Central memory CD8-positive, alpha-beta T cell (primary cell): ENCODE data around the gene LRCH3.

Source experiments
- ATAC-seq: fragments of 150-1000 bp; cut with Tn5 transposase; replicated peaks from 2 replicates; pipeline ENCODE4 v1.10.0; 2022; ENCODE audit warnings: mild to moderate bottlenecking, moderate FRiP score, moderate number of reproducible peaks; ENCODE audit not compliant: poor library complexity, severe bottlenecking; ENCODE audit errors: extremely low read depth
- DNase-seq, 2 donors: peaks; one replicate each; pipeline ENCODE4 v3.0.0; 2021; ENCODE audit warnings: low spot score in 2 of 2
- H3K27ac Mint-ChIP-seq: one replicate; pipeline ENCODE4 v1.8.0; 2022; ENCODE audit warnings: low read depth, mild to moderate bottlenecking, moderate library complexity, mixed read lengths
- H3K27me3 Mint-ChIP-seq: one replicate; pipeline ENCODE4 v1.8.0; 2022; ENCODE audit warnings: mixed read lengths
- H3K36me3 Mint-ChIP-seq: one replicate; pipeline ENCODE4 v1.8.0; 2022; ENCODE audit warnings: mild to moderate bottlenecking, moderate library complexity, mixed read lengths; ENCODE audit not compliant: insufficient read depth
- H3K4me1 Mint-ChIP-seq: one replicate; pipeline ENCODE4 v1.8.0; 2022; ENCODE audit warnings: mixed read lengths
- H3K4me3 Mint-ChIP-seq: one replicate; pipeline ENCODE4 v1.8.0; 2022; ENCODE audit warnings: mild to moderate bottlenecking, moderate library complexity, mixed read lengths
- H3K9me3 Mint-ChIP-seq: one replicate; pipeline ENCODE4 v1.8.0; 2022; ENCODE audit warnings: mixed read lengths

Gene LRCH3

GRCh38 chr3:197856199-197856816 lies 65.3 kb downstream of the LRCH3 start:
- H3K9me3 Mint-ChIP-seq, result no peaks in the 10 kb centered on the region
- peaks cover 37% of the 10 kb centered on the region for H3K36me3 Mint-ChIP-seq
- no peak overlapping the region for H3K4me3 Mint-ChIP-seq
- no peak for DNase-seq
- H3K4me1 Mint-ChIP-seq, result no peaks in the 10 kb centered on the region
- ATAC-seq, result no peak
- H3K27me3 Mint-ChIP-seq, result no peaks in the 10 kb centered on the region
- H3K27ac Mint-ChIP-seq, result no peak overlapping the region

- Mint-ChIP-seq H3K9me3 (no peaks in the 10 kb centered on the region), H3K36me3 (peaks cover 28% of the 10 kb centered on the region), H3K4me3 (no peak overlapping the region), H3K27me3 (no peaks in the 10 kb centered on the region), H3K27ac (no peak overlapping the region), H3K4me1 (no peaks in the 10 kb centered on the region)
- DNase-seq, result no peak
- ATAC-seq, result no peak
These were observed 67.1 kb downstream of the LRCH3 start for GRCh38 chr3:197858133-197858532.

- Mint-ChIP-seq H3K4me1 (no peaks in the 10 kb centered on the region), H3K9me3 (no peaks in the 10 kb centered on the region), H3K27ac (no peak overlapping the region), H3K27me3 (no peaks in the 10 kb centered on the region), H3K36me3 (peaks cover 27% of the 10 kb centered on the region), H3K4me3 (no peak overlapping the region)
- DNase-seq (no peak), ATAC-seq (no peak)
These were observed 67.5 kb downstream of the LRCH3 start for GRCh38 chr3:197858598-197858997.

GRCh38 chr3:197866035-197866434 lies 75.0 kb downstream of the LRCH3 start:
- no peaks in the 10 kb centered on the region for H3K27me3 Mint-ChIP-seq
- H3K9me3 Mint-ChIP-seq, result no peaks in the 10 kb centered on the region
- H3K36me3 Mint-ChIP-seq, result peaks cover 23% of the 10 kb centered on the region
- H3K4me3 Mint-ChIP-seq, result no peak overlapping the region
- DNase-seq (no peak), ATAC-seq (no peak)
- peaks cover 8% of the 10 kb centered on the region for H3K4me1 Mint-ChIP-seq
- no peak overlapping the region for H3K27ac Mint-ChIP-seq

GRCh38 chr3:197873329-197873728 lies 82.3 kb downstream of the LRCH3 start:
- no peak overlapping the region for H3K27ac Mint-ChIP-seq
- H3K9me3 Mint-ChIP-seq, result no peaks in the 10 kb centered on the region
- ATAC-seq (no peak), DNase-seq (no peak)
- H3K4me1 Mint-ChIP-seq, result peaks cover 6% of the 10 kb centered on the region
- H3K27me3 Mint-ChIP-seq, result no peaks in the 10 kb centered on the region
- H3K36me3 Mint-ChIP-seq, result peaks cover 25% of the 10 kb centered on the region
- H3K4me3 Mint-ChIP-seq, result no peak overlapping the region

- Mint-ChIP-seq H3K9me3 (no peaks in the 10 kb centered on the region), H3K4me3 (no peak overlapping the region), H3K36me3 (peaks cover 29% of the 10 kb centered on the region), H3K27me3 (no peaks in the 10 kb centered on the region), H3K4me1 (no peaks in the 10 kb centered on the region), H3K27ac (no peak overlapping the region)
- no peak for DNase-seq
- ATAC-seq, result no peak
These were observed 83.0 kb downstream of the LRCH3 start for GRCh38 chr3:197874064-197874463.

GRCh38 chr3:197874653-197875052 lies 83.6 kb downstream of the LRCH3 start:
- peaks cover 29% of the 10 kb centered on the region for H3K36me3 Mint-ChIP-seq
- DNase-seq (no peak), ATAC-seq (no peak)
- H3K27ac Mint-ChIP-seq, result no peak overlapping the region
- no peak overlapping the region for H3K4me3 Mint-ChIP-seq
- no peaks in the 10 kb centered on the region for H3K9me3 Mint-ChIP-seq
- no peaks in the 10 kb centered on the region for H3K4me1 Mint-ChIP-seq
- H3K27me3 Mint-ChIP-seq, result no peaks in the 10 kb centered on the region

- Mint-ChIP-seq H3K4me1 (no peaks in the 10 kb centered on the region), H3K27ac (no peak overlapping the region), H3K27me3 (no peaks in the 10 kb centered on the region), H3K9me3 (no peaks in the 10 kb centered on the region), H3K4me3 (no peak overlapping the region), H3K36me3 (peaks cover 20% of the 10 kb centered on the region)
- DNase-seq, result no peak
- ATAC-seq, result no peak
These were observed 86.8 kb downstream of the LRCH3 start for GRCh38 chr3:197877902-197878301.

- no peak for ATAC-seq
- no peaks in the 10 kb centered on the region for H3K4me1 Mint-ChIP-seq
- H3K36me3 Mint-ChIP-seq, result peaks cover 21% of the 10 kb centered on the region
- no peaks in the 10 kb centered on the region for H3K9me3 Mint-ChIP-seq
- no peak overlapping the region for H3K4me3 Mint-ChIP-seq
- no peaks in the 10 kb centered on the region for H3K27me3 Mint-ChIP-seq
- no peak for DNase-seq
- peak overlapping the region; percentile 53 for H3K27ac Mint-ChIP-seq
These were observed 87.4 kb downstream of the LRCH3 start for GRCh38 chr3:197878427-197878826.

- no peak for ATAC-seq
- H3K4me3 Mint-ChIP-seq, result no peak overlapping the region
- no peaks in the 10 kb centered on the region for H3K9me3 Mint-ChIP-seq
- H3K27me3 Mint-ChIP-seq, result no peaks in the 10 kb centered on the region
- no peaks in the 10 kb centered on the region for H3K4me1 Mint-ChIP-seq
- peaks cover 34% of the 10 kb centered on the region for H3K36me3 Mint-ChIP-seq
- DNase-seq, result no peak
- peak overlapping the region; percentile 26 for H3K27ac Mint-ChIP-seq
These were observed 89.6 kb downstream of the LRCH3 start for GRCh38 chr3:197880491-197881269.

GRCh38 chr3:197881270-197881969 lies 90.4 kb downstream of the LRCH3 start:
- H3K4me3 Mint-ChIP-seq, result no peak overlapping the region
- H3K27ac Mint-ChIP-seq, result peak overlapping the region; percentile 26
- no peaks in the 10 kb centered on the region for H3K4me1 Mint-ChIP-seq
- peaks cover 35% of the 10 kb centered on the region for H3K36me3 Mint-ChIP-seq
- ATAC-seq (no peak), DNase-seq (no peak)
- no peaks in the 10 kb centered on the region for H3K9me3 Mint-ChIP-seq
- H3K27me3 Mint-ChIP-seq, result no peaks in the 10 kb centered on the region

- no peak overlapping the region for H3K4me3 Mint-ChIP-seq
- H3K4me1 Mint-ChIP-seq, result no peaks in the 10 kb centered on the region
- ATAC-seq, result no peak
- no peaks in the 10 kb centered on the region for H3K27me3 Mint-ChIP-seq
- DNase-seq, result no peak
- H3K27ac Mint-ChIP-seq, result no peak overlapping the region
- H3K36me3 Mint-ChIP-seq, result peaks cover 37% of the 10 kb centered on the region
- no peaks in the 10 kb centered on the region for H3K9me3 Mint-ChIP-seq
These were observed 90.9 kb downstream of the LRCH3 start for GRCh38 chr3:197881970-197882338.

GRCh38 chr3:197882586-197882985 lies 91.5 kb downstream of the LRCH3 start:
- Mint-ChIP-seq H3K4me3 (no peak overlapping the region), H3K4me1 (no peaks in the 10 kb centered on the region), H3K36me3 (peaks cover 35% of the 10 kb centered on the region), H3K27ac (no peak overlapping the region), H3K9me3 (no peaks in the 10 kb centered on the region), H3K27me3 (no peaks in the 10 kb centered on the region)
- ATAC-seq, result no peak
- no peak for DNase-seq
